Measurements from ENCODE around the gene CALHM3. TPM values are rescaled to one million over a fixed set of nuclear protein-coding genes. Genes with fewer than 3 reads are reported as not detected.
"Not testable (repeated sequence)": the region's sequence is repeated elsewhere in the genome, so short reads cannot be mapped to it uniquely, and the experiment has no call there.

The CALHM3 gene
- total RNA-seq, 1 donor from 2014 or later: not detected

GRCh38 chr10:103493916-103494877 is 15.2 kb upstream of the CALHM3 start:
- H3K4me3 ChIP-seq (ENCODE audit: low read depth, low read length): peak overlapping the region; percentile 40
- TF ChIP-seq CTCF (conservative IDR thresholded peaks at IDR 0.05; ENCODE audit: low read depth, low read length): no peak
- no peak for DNase-seq (ENCODE audit: low read depth)

GRCh38 chr10:103493362-103493915 is 14.4 kb upstream of the CALHM3 start, which contains the start of gene NEURL1:
Gene NEURL1, plus strand, starts transcription at chr10:103493705. Its CDS starts 683 bp downstream, at chr10:103494388.
- H3K4me3 ChIP-seq (ENCODE audit: low read depth, low read length): peak within 1 kb of the TSS; percentile 40
- no peak for TF ChIP-seq CTCF (conservative IDR thresholded peaks at IDR 0.05; ENCODE audit: low read depth, low read length)
- no peak for DNase-seq (ENCODE audit: low read depth)

DNA sequence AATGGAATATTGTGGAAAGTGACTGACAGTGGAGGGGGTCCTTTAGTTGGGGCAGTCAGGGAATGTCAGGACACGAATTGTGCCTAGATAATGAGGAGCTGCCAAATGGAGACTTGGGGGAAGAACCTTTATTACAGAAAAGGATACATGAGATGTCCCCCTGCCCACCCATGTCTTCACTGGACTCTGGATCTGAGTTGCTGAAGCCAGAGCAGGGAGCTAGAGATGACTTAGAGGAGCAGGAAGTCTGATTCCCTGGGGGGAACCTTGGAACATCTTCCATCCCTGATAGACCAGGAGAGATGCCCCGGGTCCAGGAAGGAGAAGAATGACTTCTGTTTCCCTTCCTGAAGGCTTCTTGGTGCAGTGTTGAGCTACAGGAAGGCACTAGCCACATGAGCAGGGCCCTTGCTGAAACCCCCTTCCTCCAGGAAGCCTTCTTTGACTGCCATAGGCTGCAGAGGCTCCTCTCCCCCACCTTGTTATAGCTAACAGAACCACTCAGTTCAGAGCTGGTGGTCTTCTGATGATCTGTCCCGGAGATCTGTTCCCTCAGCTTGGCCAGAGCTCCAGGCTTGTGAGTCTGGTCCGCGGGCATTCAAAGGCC is 13.7 kb upstream of the CALHM3 start:
- H3K4me3 ChIP-seq (ENCODE audit: low read depth, low read length): no peak overlapping the region
- TF ChIP-seq CTCF (conservative IDR thresholded peaks at IDR 0.05; ENCODE audit: low read depth, low read length): no peak

GRCh38 chr10:103491729-103492364 is 12.8 kb upstream of the CALHM3 start:
- TF ChIP-seq CTCF (conservative IDR thresholded peaks at IDR 0.05; ENCODE audit: low read depth, low read length): no peak
- no peak overlapping the region for H3K4me3 ChIP-seq (ENCODE audit: low read depth, low read length)
- DNase-seq (ENCODE audit: low read depth): peak; percentile 69

More for the DNA sequence above, 13.7 kb upstream of the CALHM3 start:
- DNase-seq (ENCODE audit: low read depth): no peak

DNA sequence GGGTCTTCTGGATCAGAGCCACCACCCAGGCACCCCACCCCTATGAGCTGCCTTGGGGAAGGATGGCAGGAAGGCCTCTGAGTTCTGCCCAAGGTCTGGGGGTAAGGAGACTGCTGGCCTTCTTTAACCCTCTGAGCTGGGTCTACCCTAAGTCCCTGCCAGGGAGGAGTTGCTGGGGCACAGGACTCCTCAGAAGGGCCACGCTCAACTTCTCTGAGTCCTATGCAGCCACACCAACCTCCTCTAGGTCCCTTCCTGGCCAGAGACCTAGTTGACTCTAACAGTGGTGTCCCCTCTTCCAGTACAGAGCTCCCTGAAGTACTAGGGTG is 11.9 kb upstream of the CALHM3 start:
- DNase-seq (ENCODE audit: low read depth): no peak
- no peak overlapping the region for H3K4me3 ChIP-seq (ENCODE audit: low read depth, low read length)
- TF ChIP-seq CTCF (conservative IDR thresholded peaks at IDR 0.05; ENCODE audit: low read depth, low read length): no peak

- no peak for DNase-seq (ENCODE audit: low read depth)
- no peak for TF ChIP-seq CTCF (conservative IDR thresholded peaks at IDR 0.05; ENCODE audit: low read depth, low read length)
Observed at GRCh38 chr10:103487410-103487708, 8.3 kb upstream of the CALHM3 start.

DNA sequence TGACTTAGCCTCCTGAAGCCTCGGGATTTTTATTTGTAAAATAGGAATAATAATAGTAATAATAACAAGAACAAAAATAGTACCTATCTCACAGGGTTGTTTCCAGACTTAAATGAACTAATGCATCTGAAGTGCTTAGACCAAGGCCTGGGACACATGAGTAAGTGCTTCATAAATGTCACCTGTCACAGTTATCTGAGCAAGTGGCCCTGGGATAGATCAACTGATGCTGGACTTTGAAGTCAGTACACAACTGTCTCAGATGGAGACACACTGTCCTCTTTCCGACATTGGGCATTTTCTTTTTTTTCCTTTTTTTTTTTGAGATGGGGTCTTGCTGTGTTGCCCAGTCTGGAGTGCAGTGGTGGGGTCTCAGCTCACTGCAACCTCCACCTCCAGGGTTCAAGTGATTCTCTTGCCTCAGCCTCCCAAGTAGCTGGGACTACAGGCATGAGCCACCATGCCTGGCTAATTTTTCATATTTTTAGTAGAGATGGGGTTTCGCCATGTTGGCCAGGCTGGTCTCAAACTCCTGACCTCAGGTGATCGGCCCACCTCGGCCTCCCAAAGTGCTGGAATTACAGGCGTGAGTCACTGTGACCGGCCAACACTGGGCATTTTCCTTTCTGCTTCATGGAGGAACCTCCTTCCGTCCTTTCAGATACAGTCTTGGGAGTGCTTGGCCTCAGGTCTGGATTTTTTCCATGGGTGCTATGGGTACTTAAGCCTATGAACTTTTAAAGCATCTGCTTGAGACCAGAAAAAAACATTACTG is 7.8 kb upstream of the CALHM3 start:
- not testable (repeated sequence) for H3K4me3 ChIP-seq (ENCODE audit: low read depth, low read length); DNase-seq (ENCODE audit: low read depth)

More at GRCh38 chr10:103487410-103487708, 8.3 kb upstream of the CALHM3 start:
- no peak overlapping the region for H3K4me3 ChIP-seq (ENCODE audit: low read depth, low read length)
